Activated CD8-positive, alpha-beta memory T cell treated with anti-CD3 and anti-CD28 coated beads, Interleukin-2, amount 50 U/mL, for 48 hours (primary cell): ENCODE measurements around the gene SAMD13.

ENCODE experiments used
- DNase-seq: peaks from one replicate; pipeline ENCODE4 v3.0.0-alpha.2; 2020

SAMD13 gene

GRCh38 chr1:84347932-84348555 is 46.5 kb downstream of the SAMD13 start:
- no peak for DNase-seq

GRCh38 chr1:84348759-84349158 is 47.3 kb downstream of the SAMD13 start:
- DNase-seq: no peak

DNA sequence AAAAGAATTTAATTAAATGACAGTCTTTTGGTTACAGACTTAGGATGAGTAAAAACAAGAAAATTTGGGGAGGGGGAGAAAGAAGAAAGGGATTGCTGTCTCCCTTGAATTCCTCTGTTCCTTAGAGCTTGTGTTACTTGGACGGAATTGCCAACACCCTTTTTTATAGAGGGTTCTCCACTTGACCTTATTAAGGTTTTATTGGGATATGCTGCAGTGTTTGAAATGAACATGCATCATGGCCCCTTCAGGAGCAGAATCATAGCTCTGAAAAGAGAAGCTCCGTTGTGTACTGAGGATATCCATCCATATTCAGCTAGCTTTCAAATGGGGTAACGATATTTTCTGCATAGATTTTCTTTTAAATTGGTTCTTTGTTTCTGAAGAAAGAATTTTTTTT is 48.6 kb downstream of the SAMD13 start:
- no peak for DNase-seq

DNA sequence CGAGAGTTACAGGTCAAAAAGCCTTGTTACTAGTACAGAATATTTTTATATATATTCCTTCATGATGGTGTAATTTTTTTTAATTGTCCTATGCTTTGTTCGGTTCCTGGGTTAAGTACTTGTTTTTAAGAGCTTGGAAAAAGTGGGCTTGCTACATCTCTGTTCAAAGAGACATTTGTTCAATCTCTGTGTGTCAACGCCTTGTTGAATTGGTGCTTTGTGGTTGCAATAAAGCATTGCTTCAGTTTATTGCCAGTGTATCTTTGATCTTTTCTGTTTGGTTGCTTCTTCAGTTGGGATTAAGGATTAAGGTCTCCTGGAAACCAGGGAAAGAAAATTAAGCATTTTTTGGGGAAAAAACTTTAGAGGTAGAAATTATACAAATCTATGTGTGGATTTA is 49.0 kb downstream of the SAMD13 start:
- no peak for DNase-seq

- no peak for DNase-seq
Measured at GRCh38 chr1:84352298-84353106, 51.0 kb downstream of the SAMD13 start.

DNA sequence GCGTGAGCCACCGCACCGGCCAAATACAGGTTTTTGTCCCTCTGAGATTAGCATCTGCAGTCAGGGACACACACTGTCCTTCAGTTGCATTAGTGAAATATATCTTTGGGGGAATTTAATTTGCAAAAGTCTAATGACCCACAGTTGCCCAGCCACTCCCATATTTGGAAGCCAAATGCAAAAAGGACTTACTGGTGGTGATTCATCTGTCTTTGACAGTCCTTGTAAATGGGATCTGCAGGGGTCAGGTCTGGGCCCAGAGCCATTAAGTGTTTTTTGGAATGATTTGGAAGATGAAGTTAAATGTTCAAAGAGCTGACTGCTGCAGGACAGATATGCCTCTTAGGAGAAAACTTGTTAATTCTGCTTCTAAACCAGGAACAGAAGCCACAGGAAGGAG is 52.2 kb downstream of the SAMD13 start:
- DNase-seq: no peak

GRCh38 chr1:84355556-84355955 is 54.0 kb downstream of the SAMD13 start:
- no peak for DNase-seq

GRCh38 chr1:84356881-84357280 is 55.4 kb downstream of the SAMD13 start:
- no peak for DNase-seq

- DNase-seq: no peak
Measured at GRCh38 chr1:84358695-84359094, 57.2 kb downstream of the SAMD13 start.

- no peak for DNase-seq
Measured at GRCh38 chr1:84360316-84360715, 58.8 kb downstream of the SAMD13 start.

DNA sequence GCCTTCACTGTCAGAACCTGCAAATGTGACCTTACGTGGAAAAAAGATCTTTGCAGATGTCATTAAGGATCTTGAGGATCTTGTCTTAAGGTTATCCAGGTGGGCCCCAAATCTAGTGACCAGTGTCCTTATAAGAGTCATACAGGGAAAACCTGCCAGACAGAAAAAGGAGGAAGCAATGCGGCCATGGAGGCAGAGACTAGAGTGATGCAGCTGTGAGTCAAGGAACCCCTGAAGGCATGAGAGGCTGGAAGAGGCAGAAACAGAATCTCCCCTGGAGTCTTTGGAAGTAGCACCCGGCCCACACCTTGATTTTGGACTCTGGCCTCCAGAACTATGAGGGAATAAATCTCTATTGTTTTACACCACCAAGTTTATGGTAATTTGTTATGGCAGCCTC is 60.3 kb downstream of the SAMD13 start:
- no peak for DNase-seq

DNA sequence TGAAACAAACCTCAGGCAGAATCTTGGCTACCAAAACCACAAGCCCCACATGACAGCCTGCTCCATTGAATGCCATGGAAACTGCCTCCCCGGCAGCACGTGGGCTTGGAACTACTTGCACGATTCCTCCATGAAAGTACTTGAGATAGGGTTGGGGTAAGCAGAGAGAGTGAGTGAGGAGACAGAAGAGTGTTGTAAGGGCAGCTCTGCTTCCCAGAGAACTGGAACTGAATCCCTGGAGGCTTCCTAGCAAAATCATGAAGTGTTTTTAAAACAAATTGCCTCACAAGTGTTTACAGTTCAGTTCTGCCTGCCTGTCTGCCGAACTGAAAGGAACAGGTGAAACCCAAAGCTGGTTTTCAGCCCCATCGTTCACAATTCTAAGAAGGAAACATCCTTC is 61.5 kb downstream of the SAMD13 start:
- no peak for DNase-seq

DNA sequence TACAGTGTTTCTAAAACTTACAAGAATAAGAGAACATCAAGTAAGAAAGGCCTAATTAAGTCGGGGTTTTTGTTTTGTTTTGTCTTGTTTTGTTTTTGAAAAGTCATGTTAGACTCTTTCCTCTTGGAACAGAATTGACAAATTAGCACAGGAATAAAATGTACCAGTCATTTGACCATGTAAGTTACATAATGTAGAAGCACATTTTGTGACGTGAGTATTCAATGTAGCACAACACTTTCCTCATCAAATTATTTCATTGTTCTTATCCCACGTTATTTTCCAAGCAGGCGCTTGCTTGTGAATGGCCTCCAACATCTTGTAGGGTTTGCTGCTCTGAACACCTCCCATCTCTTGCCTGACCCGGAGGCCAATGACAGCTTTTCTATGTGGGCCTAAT is 62.1 kb downstream of the SAMD13 start:
- DNase-seq: no peak

- DNase-seq: no peak
Measured at GRCh38 chr1:84365225-84366221, 64.0 kb downstream of the SAMD13 start.

- no peak for DNase-seq
Measured at GRCh38 chr1:84366786-84367185, 65.3 kb downstream of the SAMD13 start.

GRCh38 chr1:84367219-84367618 is 65.7 kb downstream of the SAMD13 start:
- no peak for DNase-seq

DNA sequence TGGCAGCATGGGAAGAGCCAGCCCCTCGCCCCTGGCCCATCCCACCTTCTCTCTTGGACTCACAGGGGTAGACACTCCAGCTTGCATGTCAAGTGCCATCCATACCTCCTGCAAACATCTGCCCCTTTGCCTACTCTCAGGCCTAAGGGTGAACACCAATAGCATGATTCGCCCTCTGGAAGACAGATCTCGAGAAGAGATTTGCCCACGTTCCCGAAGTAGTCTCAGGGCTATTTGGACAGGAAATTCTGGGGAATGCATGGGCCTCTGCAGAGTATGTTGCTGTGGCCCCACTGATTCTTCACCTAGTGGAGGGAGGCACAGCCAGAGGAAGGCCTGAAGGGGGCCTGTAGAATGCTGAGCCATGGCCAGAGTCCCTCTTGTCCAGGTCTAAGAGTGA is 66.9 kb downstream of the SAMD13 start:
- no peak for DNase-seq

DNA sequence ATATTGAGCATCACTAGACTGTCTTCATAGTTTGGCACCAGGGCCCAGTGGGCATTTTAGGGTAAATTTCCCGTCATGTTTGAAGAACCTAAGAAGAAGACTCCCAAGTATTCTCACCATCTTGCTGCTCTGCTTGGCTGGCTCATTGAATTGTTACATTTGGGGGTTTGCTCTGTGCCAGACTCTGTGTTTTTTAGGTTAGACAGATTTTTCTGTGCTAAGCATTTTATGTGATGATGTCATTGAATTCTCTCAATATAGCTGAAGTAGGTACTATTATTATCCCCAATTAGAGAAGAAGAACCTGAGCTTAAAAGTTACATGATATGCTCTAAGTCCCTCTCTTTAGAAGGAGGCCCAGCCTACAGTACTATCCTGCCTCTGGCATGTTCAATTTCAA is 68.8 kb downstream of the SAMD13 start:
- no peak for DNase-seq

- DNase-seq: no peak
Measured at GRCh38 chr1:84370831-84371394, 69.4 kb downstream of the SAMD13 start.

DNA sequence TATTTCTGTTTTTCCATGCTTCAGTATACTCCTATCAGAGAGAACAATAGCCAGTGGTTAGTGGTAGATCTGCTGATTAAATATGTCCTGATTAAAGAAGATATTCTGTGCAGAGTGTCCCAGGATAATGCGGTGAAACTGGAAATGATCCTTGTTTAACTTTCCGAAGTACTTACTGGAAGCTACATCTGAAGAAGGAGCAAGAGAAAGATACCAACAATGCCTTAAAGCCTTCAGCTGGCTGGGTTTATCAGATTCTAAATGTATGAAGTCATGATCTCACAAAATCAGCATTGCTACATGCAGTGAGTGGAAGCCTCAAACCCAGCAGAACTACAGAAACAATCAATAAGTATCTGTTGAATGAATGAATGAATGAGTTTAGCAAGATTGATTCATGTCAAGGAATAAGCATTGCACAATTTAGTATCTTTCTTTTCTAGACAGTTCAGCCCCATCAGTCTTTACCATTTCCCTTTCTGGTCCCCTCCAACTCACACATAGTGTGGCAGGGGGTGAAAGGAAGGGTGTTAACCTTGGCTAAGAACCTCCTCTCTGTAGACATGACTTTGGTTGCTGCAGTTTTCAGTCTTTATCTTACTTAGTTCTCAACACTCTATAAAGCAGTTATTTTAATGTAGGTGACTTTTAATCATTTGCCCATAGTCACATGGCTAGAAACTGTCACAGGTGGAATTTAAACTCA is 72.1 kb downstream of the SAMD13 start:
- DNase-seq: no peak

- DNase-seq: no peak
Measured at GRCh38 chr1:84374991-84375696, 73.6 kb downstream of the SAMD13 start.
